SW 1271 (cell line): ENCODE measurements around the gene OMG.
"Not testable (repeated sequence)": the region's sequence is repeated elsewhere in the genome, so short reads cannot be mapped to it uniquely, and the experiment has no call there.

Source experiments
- DNase-seq, 2 experiments: peaks; one replicate each; lab custom pipeline; 2025; lab: John Stamatoyannopoulos, UW

OMG gene

GRCh38 chr17:31297090-31297489 is at the start of gene OMG:
Gene OMG (minus strand): TSS chr17:31297239. CDS start chr17:31296331, 908 bp downstream.
- DNase-seq = no peak

GRCh38 chr17:31345191-31345747 is 48.2 kb upstream of the OMG start:
- not testable (repeated sequence) for DNase-seq

GRCh38 chr17:31339906-31340661 is 43.0 kb upstream of the OMG start:
- no peak for DNase-seq

GRCh38 chr17:31329221-31329620 is 32.2 kb upstream of the OMG start:
- no peak for DNase-seq

- no peak for DNase-seq
Observed at GRCh38 chr17:31328160-31328535, 31.1 kb upstream of the OMG start.

GRCh38 chr17:31327534-31328159 is 30.6 kb upstream of the OMG start:
- DNase-seq = peak; percentile 5 to 38

- DNase-seq = no peak
Observed at GRCh38 chr17:31323551-31323950, 26.5 kb upstream of the OMG start.

GRCh38 chr17:31321966-31322365 is 24.9 kb upstream of the OMG start:
- no peak for DNase-seq

- peak; percentile 68 to 78 for DNase-seq
Observed at GRCh38 chr17:31321481-31321880, 24.4 kb upstream of the OMG start, which contains the start of gene EVI2A. Gene EVI2A (minus strand): TSS chr17:31321622. CDS start chr17:31319013, 2,609 bp downstream.

- DNase-seq = peak in 1 of 2 experiments; percentile 24
Observed at GRCh38 chr17:31320791-31321190, 23.8 kb upstream of the OMG start.

GRCh38 chr17:31320241-31320640 is 23.2 kb upstream of the OMG start:
- no peak for DNase-seq

GRCh38 chr17:31318851-31319661 is 22.0 kb upstream of the OMG start:
- DNase-seq = no peak

- peak in 1 of 2 experiments; percentile 29 for DNase-seq
Observed at GRCh38 chr17:31318298-31318801, 21.3 kb upstream of the OMG start.

GRCh38 chr17:31314782-31315100 is 17.7 kb upstream of the OMG start:
- no peak for DNase-seq

- DNase-seq = peak; percentile 9 to 90
Observed at GRCh38 chr17:31313982-31314781, 17.1 kb upstream of the OMG start, which contains the start of gene EVI2B. Gene EVI2B (minus strand): TSS chr17:31314054. CDS start chr17:31305609, 8,445 bp downstream.

GRCh38 chr17:31312223-31312622 is 15.2 kb upstream of the OMG start:
- not testable (repeated sequence) for DNase-seq

GRCh38 chr17:31311526-31311925 is 14.5 kb upstream of the OMG start:
- DNase-seq = no peak

- no peak for DNase-seq
Observed at GRCh38 chr17:31310886-31311285, 13.8 kb upstream of the OMG start.

- no peak for DNase-seq
Observed at GRCh38 chr17:31310260-31310659, 13.2 kb upstream of the OMG start.

GRCh38 chr17:31309556-31309955 is 12.5 kb upstream of the OMG start:
- no peak for DNase-seq
